Measurements from ENCODE around the gene MAD2L2.
A peak's percentile ranks its signal among the peaks of the same experiment; 100 is the strongest.

MAD2L2 gene

DNA sequence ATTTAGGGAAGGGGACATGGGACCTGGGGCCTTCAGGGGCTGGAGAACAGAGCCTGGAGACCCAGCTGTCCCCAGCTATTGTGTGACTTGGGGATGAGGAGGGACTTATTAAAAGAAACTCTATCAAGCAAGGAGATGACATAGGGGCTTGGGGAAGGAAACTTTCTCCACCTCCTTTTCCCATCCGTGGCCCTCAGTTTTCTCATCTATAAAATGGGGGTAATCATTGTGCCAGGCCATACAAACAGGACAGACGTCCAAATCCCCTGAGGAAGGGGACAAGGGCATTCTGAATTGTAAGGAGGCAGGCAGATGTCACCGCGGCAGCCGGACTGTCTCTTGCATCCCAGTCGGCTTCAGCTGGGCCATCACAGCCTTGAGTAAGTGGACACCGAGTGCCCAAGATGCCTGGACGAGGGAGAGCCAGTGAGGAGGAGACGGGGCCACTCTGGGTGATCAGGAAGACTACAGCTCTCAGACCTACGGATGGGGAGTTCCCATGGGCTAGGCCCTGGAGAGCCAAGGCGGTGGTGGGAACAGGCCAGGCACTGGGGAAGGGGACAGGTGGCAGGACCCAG, 28.7 kb downstream of the MAD2L2 start:
- no peak for DNase-seq

DNA sequence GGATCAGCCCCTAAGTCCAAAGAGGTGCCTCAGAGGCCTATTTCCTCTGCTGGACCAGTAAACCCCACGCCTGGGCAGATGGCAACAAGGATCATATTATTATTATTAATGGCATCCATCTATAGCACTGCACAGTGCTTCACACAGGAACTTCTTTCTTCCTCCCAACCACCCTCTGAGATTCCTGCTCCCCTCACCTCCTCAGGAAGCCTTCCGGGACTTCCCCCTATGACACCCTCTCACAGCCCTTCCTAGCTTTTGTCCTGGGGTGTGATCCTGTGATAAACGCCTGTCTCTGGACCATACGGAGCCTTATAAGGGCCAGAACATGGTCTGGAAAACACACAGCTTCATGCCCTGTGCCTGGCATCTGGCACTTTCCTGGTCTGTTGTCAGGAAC, 29.9 kb downstream of the MAD2L2 start:
- no peak for DNase-seq

DNA sequence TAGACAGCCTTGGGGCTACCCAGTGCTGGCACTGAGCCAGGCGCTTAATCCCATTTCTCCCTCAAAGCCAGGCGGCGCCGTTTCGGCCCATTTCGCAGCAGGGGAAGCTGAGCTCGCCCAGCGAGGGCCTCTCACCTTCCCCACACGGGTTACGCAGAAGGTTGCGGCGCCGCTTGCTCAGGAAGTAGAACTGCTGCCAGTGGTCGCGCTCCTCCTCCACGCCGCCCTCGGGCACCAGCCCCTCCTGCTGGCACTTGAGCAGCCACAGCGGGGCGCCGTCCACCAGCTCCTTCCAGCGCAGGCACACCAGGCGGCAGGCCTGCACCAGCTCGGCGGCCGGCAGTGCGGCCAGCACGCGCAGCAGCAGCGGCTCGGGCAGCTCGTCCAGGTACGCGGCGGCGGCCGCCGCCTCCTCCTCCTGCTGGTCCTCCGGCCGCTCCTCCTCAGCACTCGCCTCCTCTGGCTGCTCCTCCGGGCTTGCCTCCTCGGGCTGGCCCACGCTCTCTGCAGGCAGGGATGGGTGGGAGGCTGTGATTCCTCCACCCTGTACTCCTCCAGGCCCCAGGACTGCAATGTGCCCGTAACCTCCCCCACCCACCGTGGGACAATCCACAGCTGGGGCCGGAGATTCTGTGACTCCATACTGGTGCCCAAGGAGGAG, 30.5 kb downstream of the MAD2L2 start:
- DNase-seq, result peak; percentile 43 to 89

DNA sequence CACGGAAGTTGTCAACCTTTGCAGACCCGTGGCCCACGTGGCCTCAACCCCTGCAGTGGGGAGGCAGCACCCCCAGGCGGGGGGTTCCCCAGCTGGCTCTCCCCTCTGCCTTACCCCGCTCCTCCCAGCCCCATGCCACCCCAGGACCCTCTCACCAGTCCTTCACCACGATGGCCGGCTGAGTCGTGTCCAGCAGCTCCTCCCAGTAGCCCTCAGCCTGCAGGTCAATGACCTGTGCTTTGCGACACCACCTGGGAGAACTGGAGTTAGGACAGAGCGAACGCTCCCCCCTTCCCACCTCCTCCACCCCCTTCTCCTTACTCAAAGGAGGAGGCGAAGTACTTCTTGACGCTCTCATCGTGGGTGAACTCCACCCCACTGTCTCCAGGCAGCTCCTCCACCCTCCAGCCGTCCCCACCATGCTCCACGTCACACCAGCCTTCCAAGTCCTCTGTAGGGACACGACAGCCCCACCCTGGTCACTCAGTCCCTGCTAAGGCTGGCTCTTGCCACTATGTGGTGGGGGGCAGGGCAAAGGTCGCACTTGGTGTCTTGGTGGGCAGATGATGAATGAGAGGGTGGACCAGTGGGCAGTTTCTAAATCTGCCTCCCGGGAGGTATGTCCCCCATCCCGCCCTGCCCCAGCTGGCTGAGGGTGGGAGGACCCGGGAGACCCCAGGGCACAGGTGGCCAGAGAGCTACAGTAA, 31.2 kb downstream of the MAD2L2 start:
- DNase-seq, result no peak

DNA sequence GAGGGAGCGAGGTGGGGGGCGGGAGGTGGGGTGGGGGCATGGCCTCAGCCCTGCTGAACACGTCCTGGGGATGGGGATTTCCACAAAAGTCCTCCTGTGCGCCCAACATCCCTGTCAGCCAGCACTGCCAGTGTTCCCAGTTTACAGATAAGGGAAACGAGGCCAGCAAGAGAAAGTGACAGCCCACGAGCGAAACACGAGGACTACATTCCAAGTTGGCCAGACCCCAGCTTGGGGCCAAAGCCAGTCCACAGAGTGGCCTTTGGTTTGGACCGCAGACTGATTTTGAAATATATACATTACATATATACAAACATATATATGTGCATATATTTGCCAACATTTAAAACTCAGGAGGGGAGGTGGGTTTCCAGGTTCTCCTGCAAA, 31.7 kb downstream of the MAD2L2 start:
- DNase-seq, result no peak

DNA sequence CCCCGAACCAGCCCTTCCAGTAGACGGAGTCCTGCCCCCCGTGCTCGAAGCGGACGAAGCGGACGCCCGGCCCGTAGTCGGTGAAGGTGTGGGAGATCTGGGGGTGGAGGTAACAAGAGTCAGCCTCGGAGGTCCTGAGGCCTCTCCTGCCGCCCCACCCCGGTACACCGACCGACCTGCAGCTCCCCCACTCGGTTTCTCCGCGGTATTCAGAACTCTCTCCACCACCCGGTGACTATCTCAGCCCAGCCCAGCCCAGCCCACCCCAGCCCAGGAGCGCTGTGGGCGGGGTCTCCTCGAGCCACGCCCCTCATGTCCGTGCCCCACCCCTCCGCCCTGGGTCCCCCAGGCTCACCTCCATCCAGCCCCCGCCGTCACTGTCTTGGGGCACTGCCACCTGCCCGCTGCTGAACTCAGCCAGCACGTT, 32.2 kb downstream of the MAD2L2 start:
- DNase-seq, result peak in 1 of 2 experiments; percentile 45

DNA sequence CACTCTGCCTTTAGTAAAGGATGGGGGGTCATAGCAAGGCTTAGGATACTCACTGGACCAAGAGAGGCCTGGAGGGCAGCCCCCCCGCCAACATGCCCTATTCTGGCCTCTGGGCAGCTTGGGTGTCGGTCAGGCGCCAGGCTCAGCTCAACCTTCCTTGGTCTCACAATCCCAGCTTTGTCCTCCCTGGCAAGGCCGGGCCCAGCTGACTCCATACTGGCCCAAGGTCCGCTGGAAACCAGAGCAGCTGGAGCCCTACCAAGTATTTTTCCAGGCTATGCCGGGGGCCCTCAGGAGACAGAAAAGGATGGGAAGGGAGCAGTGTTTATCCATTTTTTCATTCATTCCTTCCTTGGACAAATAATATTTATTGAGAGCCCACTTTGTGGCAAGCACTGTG, 32.9 kb downstream of the MAD2L2 start:
- DNase-seq, result no peak

DNA sequence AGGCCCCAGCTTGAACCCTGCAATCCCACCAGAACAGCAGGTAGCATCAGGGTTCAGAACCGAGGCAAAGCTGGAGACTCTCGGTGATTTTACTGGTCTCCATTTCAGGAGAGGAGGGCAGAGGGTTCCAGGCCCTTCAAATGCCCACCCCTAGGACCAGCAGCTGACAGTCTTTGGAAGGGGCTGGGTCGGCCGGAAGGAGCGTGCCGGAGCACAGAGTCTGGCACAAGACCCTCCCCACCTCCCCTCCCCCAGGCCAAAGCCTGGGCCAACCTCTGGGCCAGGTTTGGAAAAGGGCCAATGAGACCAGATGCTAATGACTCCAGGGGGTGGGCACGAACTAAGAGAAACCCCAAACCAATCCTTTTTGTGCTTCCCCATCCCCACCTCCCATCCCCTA, 33.6 kb downstream of the MAD2L2 start:
- no peak for DNase-seq

DNA sequence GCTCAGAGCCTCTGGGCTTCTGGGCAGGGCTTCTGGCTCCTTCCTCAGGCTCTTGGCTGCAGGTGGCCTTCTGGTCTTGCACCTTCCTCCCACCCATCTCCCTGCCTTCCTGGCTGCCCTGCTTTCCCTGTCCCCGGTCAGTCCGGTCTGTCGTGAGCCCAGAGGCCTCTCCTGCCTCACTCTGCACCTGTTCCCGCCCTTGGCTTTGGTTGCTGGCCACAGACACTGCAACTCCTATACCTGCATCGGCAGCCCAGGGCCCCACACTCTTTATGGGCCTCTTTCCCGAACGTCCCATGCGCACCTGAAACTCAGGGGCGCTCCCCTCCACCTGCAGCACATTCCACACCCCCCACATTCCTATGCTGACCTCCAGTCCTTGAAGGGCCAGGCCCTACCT, 34.6 kb downstream of the MAD2L2 start:
- DNase-seq, result no peak

DNA sequence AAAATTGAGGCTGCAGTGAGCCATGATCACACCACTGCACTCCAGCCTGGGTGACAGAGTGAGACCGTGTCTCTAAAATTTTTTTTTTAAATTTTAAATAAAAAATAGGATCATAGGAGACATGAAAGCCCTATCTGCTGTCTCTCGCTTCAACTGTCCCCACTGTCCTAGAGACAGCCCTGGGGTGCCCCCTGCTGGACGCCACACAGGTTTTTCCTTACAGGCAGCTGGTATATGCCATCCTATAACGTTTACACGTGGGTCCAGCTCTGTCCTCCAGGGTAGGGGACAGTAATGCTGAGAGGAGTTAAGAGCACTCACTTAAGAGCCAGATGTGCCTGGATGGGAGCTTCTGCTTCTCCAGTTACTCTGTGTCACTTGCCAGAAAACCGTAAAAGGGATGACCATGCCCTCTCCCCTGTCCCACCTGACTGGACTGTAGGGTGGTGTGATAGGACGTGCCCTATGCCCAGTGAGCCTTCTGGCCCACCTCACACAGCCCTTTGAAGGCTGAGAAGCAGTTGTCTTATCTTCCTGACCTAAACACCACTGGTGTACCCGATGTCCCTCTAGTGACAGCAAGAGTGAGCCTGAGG, 35.2 kb downstream of the MAD2L2 start:
- peak; percentile 61 to 80 for DNase-seq

DNA sequence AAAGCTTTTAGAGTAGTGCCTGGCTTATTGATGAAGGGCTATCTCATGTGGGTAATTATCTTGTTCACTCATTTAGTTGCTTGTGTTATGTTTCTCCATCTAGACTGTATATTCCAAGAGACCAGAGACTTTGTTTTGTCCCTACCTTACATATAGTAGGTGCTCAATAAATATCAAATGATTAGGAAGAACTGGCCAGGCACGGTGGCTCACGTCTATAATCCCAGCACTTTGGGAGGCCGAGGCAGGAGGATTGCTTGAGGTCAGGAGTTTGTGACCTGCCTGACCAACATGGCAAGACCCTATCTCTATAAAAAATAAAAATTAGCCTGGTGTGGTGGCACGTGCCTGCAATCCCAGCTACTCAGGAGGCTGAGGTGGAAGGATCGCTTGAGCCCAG, 35.7 kb downstream of the MAD2L2 start:
- no peak for DNase-seq

DNA sequence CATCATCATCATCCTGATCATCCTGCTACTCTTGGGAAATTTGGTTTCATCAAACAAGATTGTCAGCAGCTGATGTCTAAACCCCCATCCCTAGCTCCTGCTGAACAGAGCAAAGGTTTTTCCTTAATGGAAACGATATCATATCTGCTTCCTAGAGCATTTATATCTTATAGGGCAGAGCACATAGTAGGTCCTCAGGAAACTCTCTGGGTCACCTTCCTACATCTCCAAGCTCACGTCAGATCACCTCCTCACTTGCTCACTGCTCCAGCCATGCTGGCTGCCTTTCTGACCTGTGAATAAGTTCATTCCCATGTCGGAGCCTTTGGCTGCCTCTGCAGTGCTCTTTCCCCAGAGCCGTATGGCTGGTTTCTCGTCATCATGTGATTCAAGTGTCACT, 37.2 kb downstream of the MAD2L2 start:
- DNase-seq, result no peak

DNA sequence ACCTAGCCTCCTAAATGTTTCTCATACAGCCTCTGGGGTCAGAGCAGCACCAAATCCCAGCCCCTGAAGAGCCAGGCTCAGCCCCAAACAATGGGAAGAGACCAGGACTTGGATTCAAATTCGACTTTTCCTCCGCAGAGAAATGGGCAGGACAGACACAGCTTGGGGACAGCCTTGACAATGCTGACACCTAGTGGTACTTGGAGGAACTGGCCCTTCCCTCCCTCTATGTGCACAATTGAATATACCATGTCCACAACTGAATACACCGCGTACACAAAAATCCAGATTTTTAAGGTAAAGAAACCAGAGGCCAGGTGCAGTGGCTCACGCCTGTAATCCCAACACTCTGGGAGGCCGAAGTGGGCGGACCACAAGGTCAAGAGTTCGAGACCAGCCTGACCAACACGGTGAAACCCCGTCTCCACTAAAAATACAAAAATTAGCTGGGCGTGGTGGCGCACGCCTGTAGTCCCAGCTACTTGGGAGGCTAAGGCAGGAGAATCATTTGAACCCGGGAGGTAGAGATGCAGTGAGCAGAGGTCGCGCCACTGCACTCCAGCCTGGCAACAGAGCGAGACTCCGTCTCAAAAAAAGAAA, 38.4 kb downstream of the MAD2L2 start:
- peak in 1 of 2 experiments; percentile 61 for DNase-seq

DNA sequence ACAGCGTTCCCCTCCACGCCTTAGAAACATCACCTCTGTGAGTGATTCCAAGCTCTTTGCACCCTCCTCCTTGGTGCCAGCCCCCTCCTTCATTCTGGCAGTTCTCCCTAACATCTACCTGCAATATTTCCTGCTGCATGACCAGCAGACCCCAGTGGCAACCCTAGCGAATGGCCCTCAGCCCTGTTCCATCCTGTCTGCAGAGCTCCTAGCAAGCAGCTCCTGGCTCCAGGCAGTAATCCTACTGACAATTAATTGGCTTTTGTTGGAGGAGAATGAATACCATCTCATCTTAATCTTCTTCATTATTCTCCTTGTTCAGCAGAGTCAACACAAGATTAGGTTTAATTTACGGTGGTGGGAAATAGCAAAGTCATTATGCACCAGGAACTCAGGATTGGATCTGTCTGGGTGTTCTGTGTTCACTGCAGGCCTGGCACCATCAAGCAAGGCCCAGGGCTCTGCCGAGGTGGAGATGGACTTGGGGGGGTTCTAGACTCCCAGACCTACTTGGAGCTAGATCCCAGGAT, 39.1 kb downstream of the MAD2L2 start:
- DNase-seq, result no peak

DNA sequence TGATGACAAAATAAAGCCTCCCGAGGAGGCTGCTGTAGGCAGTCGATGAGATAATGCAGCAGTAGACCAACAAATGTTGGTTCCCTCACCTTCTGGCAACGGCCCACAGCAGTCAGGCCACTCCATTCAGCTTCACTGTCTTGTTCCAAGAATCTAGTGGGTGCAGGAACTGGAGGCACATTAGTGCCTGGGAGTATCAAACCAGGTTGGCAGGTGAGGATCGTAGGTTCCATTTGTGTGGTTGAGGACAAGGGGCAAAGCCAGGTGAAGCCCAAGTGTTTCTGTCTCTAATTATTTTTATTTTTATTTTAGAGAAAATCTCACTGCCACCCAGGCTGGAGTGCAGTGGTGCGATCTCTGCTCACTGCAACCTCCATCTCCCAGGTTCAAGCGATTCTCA, 40.0 kb downstream of the MAD2L2 start:
- no peak for DNase-seq

DNA sequence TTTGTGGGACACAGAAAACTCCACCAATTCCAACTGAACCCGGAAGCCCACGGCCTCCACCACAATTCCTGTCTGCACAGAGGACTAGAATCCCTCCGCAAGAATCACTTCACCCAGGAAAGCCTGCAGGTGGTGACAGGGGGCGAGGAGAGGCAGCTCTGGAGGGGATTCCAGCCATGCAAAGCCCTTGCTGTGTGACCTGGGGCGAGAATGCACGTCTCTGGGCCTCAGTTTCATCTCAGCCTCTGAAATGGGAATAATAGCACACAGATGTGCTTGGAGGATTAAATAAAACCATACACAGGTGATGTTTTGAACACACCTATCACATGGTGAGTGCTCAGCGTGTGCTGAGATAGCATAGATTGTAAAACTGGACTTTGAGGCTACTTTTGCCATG, 40.8 kb downstream of the MAD2L2 start:
- DNase-seq, result no peak

DNA sequence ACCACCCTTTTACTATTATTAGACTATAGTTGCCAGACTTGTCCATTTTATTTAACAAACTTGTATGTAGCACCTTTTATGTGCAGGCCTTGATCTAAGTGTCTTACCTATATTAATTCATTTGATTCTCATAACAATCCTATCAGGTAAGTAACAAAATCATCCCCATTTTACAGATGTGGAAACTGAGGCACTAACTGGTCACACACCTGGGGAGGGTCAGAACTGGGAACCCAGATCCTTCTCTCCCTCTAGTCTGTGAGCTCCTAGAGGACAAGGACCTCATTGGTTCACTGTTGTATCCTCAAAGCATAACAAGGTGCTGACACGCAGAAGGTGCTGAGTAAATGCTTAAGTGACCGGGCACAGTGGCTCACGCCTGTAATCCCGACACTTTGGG, 41.6 kb downstream of the MAD2L2 start:
- no peak for DNase-seq

DNA sequence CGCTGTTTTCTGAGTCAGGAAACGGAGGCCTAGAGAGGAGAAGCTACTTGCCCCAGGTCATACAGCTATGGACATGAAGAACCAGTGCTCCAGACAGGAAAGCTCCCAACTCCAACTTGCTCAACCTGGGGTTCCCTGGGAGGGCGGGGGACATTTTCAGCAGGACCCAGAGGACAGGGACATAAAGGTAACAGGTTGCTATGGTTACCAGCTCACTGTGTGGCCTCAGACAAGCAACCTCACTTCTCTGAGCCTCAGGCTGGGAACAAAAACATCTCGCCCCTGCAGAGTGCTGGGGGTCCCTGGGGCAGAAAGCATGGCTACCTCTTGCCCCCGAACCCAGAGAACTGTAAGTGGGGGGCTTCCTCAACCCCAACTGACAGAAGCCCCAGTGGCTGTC, 42.8 kb downstream of the MAD2L2 start:
- DNase-seq, result no peak

DNA sequence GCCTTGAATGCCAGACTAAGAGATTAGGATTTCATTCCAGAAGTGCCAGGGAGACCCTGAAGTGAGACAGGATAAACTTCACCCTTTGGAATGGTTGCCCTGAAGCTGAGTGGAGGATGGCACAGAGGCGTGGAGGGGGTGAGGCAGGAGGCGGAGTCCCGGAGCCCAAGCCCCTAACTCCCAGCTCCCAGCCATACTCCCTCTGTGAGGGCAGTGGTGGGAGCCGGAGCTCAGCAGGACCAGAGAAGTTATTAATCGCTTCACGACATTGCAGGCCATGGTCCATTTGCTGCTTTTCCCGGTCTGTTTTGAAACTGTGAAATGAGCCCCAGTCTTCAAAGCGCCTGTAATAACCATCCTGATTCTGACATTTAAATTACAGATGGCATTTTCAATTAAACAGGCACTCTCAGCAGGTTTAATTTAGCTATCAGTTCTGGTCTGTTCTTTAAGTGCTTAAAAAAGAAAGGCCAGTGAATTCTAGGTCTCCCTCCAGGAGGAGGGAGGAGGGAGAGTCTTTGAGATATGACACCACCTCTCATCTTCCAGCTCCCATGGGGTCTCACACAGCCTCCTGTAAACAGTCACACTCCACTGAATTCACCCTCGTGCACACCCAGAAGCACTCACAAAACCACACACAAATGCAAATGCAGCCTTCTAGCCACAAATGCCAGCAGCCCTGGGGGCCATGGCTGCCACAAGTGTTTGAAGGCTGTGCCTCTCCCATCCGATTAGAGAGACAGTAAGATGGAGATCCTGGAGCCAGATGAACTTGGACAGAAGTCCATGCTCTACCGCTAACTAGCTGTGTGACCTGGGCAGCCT, 46.4 kb downstream of the MAD2L2 start:
- DNase-seq, result peak; percentile 75 to 82

DNA sequence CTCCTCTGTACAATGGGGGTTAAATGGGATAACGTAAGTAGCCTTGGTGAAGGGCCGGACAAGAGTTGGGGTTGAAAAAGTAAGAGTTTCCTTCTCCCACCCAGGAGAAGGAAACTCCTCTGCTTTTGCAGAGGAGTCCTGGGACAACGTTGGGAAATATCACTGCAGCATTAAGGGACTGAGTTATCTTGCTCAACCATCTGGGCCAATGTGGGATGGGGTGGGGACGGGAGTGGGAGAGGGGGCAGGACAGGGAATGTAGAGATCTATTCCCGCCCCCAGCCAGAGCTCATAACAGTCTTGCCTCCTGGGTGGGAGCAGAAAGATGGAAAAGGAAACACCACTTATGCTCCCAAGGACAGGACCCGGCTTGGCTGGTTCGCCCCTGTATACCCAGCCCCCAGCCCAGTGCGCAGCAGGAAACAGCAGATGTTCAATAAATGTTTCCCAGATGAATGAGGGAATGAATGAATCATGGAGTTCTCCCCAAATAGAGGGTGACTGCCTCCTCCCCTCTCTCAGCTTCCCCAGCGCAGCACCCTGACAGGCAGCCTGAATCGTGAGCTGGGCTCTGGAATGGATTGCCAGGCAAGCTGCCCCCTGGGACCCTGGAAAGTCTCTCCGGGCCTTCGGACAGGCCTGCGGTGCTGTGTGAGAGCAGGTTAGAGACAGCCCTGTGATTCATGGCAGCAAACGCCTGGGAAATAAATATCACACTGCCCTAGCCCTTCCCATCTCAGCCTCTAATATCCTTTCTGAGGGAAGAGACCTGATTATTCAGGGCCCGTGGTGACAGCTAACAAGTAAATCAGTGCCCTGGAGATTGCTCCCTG, 51.5 kb downstream of the MAD2L2 start:
- DNase-seq, result no peak

DNA sequence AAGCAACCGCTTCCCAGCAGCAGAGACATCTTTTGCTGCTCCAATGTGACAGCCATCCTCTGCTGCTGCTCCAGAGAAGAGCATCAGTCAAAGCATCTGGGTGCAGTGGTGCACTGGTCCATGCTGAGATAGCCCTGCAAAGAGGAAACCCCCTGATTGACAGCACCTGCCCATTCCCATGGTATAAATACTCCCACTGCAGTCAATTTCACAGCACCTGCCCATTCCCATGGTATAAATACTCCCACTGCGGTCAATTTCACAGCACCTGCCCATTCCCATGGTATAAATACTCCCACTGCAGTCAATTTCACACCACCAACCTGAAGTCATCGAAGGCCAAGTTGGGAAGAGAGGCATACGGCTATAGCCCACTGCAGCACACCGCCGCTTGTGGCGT, 52.2 kb downstream of the MAD2L2 start:
- DNase-seq, result no peak

DNA sequence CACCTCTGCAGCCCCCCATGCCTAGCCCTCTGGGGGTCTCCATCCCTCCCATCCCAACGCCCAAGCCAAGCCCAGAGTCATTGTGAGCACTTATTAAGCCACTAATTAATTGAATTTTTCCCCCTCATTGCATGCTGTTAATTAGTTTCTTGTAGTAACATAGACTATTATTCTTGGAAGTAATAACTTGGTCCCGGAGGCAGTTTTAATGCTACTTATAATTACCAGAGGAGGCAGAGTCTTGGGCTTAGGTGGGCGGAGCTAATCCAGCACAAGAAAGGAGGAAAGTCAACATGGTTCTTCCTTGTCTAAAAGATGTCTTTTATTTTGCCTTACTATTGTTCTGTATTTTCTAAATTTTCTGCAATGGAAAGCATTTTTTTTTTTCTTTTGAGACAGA, 54.4 kb downstream of the MAD2L2 start:
- DNase-seq, result no peak
